Tongue (tissue), 2 donors: ENCODE measurements around the gene TNK2. TPM values are rescaled to one million over a fixed set of nuclear protein-coding genes. Genes with fewer than 3 reads are reported as not detected.
"Not testable (repeated sequence)": the region's sequence is repeated elsewhere in the genome, so short reads cannot be mapped to it uniquely, and the experiment has no call there.

ENCODE experiments used
- DNase-seq: peaks from one replicate; pipeline ENCODE4 v3.0.0-alpha.2; 2015
- total RNA-seq: library from RNA; depleted of rRNA; stranded (reverse); fragments of >200 nt; gene quantifications from one replicate; pipeline ENCODE4 v1.2.3, GENCODE V29; 2014

Gene TNK2
- 31.4 TPM for total RNA-seq

DNA sequence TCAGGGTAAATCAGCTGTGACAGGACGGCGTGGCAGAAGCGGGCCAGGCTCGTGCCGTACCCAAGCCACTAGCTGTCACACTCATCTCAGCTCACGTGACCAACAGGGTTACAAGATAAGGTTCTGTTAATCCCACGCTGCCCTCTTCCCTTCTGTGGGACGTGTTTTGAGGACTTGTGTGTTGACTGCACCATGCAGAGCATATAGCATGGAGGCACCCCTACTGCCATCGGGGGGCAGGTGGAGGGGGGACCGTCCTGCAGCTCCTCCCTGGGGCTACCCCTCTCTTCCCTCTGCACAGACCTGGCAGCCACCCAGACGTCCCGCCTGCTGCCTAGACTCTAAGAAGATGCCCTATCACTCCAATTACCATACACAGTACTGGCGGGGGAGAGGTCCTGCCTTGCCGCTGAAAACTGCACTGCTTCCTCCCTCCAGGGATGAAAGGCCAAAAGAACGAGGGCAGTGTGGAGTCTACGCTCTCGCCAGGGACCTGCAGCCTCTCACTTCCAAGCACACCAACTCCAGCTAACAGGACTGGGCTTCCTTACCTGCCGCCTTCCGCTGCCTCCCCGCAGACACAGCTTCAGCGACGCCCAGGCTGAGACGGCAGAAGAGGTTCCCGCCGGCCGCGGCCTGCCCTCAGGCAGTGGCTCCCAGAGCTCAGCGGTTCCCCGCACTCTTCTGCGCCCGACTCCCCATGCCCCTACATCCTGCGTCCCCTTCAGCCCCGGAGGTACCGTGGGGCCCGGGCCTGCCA, at the start of gene TNK2:
Gene TNK2 (minus strand): TSS at position 618 of the 760 bp plus-strand sequence. CDS start 19,963 bp downstream, outside the sequence.
- no peak for DNase-seq

DNA sequence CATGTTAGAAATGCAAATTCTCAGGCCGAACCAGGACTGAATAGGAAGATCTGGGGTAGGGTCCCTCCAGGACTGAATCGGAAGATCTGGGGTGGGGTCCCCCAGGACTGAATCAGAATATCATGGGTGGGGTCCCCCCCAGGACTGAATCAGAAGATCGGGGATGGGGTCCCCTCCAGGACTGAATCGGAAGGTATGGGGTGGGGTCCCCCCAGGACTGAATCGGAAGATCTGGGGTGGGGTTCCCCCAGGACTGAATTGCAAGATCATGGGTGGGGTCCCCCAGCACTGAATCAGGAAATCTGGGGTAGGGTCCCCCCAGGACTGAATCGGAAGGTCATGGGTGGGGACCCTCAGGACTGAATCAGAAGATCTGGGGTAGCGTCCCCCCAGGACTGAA, 48.2 kb upstream of the TNK2 start:
- DNase-seq = no peak

DNA sequence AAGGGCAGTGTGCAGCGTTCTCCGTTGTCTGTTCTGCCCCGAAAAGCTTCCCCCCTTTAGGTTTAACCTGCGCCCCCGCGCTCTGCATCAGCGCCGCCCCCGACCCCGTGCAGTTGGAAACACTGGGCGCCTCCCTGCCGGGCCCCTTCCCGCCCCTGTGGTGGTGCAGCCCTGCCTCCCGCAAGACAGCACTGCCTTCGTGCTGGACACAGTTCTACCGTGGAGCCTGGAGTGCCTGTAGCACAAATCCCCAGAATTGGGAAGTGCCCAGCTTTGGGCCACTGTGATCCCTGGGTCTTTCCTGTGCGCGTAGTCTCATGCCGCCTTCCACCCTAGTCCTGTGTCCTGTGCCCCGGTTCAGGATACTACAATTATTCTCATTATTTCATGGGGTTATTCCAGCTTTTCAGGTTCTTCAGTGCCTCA, 47.1 kb upstream of the TNK2 start:
- not testable (repeated sequence) for DNase-seq

DNA sequence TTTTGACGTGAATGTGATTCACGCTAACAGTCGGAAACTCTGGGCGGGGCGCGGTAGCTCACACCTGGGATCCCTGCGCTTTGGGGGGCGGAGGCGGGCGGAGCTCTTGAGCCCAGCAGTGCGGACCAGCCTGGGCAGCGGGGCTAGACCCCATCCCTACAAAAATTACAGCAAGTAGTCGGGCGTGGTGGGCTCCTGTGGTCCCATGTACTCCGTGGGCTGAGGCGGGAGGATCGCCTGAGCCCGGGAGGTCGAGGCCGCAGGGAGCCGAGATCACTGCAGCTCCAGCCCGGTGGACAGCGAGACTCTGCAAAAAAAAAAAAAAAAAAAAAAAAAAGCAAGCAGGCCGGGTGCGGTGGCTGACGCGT, 46.4 kb upstream of the TNK2 start:
- not testable (repeated sequence) for DNase-seq

DNA sequence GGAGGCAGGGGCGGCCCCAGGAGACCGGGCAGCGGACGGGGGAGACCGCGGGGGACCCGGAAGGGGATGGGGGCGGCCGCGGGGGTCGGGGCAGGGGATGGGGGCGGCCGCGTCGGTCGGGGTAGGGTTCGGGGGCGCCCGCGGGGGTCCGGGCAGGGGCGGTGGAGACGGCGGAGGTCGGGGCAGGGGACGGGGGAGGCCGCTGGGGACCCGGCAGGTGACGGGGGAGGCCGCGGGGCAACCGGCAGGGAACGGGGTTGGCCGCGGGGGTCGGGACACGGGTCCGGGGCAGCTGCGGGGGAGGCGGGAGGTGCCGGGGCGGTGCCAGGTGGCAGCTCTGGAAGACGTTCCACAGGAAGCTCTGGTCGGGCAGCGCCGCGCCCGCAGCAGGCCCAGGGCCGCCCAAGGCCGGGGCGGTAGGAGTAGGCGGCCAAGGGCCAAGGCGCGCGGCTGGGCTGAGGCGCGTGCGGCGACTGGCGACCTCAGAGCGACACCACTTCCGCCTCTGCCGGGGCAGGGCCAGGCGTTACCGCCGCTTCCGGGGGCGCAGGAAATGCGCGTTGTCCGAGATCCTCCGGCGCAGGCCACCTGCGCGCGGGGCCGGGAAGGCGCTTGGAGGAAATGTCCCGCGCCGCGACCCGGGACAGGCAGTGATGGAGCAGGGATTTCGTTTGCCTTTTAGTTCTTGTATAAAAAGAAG, 45.9 kb upstream of the TNK2 start:
- DNase-seq = peak; percentile 15

DNA sequence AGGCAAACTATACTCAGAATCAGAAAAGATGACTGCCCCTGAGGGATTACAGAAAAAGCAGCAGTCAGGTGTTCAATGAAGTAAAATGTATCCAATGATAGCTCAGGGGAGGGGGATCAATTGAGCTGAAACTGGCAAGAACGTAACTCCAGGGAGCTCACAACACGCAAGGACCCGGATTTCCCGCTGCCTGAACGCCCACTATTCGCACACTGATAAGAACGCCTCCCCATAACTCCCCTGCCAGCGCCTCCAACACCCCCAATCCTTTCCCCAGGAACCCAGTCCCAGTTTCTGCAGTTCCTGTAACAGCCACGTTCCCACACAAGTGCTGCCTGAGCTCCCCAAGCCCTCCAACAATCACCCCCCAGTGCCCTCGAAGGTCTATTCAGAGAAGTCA, 44.2 kb upstream of the TNK2 start:
- not testable (repeated sequence) for DNase-seq

DNA sequence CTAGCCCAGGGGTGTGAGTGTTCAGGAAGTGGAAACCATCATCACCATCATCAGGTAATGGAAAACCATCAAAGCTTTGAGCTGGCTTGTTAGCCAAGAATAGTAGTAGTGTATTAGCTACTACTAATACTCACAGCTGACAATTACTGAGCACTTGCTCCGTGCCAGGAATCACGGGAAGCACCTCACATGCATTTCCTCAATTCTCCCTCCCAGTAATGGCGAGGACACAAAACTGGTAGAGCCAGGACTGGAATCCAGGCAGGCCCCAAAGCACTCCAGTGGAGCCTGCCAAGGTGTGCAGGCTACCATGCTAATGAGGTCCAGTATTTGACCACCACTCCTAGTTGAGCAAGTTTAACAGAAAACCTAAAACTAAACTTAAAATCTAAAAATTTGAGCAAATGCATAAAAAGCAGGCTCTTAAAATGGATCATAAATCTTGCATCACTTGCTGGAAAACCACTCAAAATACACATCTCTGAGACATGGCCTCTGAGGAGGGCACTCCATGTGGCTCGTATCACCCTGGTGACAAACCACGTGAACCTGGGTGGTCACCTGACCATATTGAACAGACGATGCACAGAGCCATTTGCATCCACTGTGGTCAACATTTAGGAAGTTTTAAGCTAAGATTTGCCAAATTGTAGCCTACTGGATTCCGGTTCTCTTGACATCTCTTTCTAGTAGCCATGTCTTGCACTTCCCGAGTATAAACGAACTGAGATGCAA, 43.3 kb upstream of the TNK2 start:
- DNase-seq = not testable (repeated sequence)

DNA sequence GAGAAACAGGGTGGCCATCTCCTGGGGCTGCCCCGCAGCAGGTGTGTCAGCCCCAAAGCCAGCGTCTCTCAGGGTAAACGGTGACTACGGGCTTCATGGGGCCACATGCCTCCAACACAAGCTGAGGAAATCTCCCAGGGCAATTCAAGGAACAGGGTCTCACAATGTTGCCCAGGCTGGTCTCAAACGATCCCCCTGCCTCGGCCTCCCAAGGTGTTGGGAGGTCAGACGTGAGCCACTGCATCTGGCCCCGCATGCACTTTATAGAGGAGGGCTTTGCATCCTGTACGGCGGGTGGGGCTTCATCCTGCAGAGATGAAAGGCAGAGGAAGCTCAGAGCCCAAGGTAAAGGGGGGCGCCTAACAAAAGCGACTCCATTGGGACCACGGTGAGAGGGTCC, 42.4 kb upstream of the TNK2 start:
- DNase-seq = not testable (repeated sequence)

DNA sequence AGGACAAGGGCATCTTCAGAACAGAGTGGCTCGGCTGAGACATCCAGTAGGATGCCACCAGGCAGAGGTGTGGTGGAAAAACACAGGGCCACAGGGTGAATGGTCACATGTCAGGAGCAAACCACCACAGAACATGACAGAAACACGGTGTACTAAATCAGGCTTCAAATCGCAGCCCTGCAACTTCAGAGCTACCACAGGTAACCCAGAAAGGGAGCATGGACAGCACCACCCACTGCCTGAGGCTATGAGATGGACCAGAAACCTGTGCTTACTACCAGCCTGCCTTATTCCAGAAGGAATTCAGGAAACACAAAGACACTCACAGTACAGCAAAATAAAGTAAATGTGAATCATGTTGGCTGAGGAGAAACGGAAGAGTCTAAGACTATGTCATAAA, 41.8 kb upstream of the TNK2 start:
- not testable (repeated sequence) for DNase-seq

DNA sequence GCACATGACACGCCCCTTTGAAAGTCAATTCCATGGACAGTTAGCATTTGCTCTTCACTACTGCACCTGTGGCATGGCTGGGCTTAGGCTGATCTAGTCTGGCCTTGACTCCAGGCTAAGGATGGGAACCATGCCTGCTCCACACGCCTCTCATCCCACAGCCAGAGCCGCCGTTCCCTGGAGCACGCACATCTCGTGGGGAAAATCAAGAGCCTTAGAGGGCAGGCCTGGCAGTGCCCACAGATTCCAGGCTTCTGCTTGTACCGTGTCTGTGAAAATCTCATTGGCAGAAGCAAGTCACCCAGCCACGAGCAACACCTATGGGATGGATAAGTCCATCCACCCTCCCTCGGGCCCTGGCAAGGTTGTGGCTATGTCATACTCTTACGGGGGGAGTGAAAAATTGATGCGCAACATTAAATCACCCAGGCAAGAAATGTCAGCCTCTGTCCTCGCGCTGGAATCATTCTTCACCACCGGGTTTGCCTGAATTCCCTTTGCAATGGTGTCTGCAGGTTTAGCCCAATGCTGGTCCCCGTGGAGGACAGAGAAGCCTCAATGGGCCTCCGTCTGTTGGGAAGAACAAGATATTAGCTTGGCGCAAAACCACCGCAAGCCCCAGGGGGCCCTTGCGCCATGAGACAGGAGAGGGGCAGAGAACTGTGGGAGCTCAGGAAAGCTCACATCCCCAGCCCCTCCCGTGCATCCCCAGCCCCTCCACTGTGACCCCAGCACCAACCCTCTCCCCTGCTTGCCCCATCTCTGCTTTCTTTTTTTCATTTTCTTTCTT, 38.8 kb upstream of the TNK2 start:
- not testable (repeated sequence) for DNase-seq

DNA sequence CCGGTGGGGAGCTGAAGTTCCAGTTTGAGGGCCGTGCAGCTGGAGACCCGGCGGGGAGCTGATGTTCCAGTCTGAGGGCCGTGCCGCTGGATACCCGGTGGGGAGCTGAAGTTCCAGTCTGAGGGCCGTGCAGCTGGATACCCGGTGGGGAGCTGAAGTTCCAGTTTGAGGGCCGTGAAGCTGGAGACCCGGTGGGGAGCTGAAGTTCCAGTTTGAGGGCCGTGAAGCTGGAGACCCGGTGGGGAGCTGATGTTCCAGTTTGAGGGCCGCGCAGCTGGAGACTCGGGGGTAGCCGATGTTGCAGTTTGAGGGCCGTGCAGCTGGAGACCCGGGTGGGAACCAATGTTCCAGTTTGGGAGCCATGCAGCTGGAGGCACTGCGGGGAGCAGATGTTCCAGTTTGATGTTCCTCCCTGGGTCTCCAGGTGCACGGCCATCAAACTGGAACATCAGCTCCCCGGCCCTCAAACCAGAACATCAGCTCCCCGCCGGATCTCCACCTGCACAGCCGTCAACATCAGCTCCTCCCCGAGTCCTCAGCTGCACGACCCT, 33.0 kb upstream of the TNK2 start:
- DNase-seq = not testable (repeated sequence)

DNA sequence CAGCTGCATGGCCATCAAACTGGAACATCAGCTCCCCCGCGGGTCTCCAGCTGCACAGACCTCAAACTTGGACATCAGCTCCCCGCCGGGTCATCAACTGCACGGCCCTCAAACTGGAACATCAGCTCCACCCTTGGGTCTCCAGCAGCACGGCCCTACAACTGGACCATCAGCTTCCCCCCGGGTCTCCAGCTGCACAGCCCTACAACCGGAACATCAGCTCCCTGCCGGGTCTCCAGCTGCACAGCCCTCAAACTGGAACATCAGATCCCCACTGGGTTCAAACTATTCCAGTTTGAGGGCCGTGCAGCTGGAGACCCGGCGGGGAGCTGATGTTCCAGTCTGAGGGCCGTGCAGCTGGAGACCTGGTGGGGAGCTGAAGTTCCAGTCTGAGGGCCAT, 32.5 kb upstream of the TNK2 start:
- DNase-seq = not testable (repeated sequence)

DNA sequence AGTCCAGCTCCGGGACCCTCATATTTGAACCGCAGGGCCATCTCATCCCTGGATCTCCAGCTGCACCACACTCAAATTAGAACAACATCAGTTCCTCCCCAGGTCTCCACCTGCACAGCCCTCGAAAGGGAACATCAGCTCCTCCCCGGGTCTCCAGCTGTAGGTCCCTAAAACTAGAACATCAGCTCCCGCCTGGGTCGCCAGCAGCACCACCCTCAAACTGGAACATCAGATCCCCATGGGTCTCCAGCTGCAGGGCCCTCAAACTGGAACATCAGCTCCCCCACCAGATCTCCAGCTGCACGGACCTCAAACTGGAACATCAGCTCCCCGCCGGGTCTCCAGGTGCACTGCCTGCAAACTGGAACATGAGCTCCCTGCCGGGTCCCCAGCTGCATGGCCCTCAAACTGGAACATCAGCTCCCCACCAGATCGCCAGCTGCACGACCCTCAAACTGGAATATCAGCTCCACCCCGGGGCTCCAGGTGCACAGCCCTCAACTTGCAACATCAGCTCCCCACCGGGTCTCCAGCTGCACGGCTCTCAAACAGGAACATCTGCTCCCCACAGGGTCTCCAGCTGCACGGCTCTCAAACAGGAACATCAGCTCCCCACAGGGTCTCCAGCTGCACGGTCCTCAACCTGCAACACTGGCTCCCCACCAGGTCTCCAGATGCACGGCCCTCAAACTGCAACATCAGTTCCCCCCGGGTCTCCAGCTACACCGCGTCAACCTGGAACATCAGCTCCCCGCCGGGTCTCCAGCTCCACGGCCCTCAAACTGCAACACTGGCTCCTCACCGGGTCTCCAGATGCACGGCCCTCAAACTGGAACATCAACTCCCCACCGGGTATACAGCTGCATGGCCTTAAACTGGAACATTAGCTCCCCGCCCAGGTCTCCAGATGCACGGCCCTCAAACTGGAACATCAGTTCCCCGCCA, 31.4 kb upstream of the TNK2 start:
- DNase-seq = not testable (repeated sequence)

DNA sequence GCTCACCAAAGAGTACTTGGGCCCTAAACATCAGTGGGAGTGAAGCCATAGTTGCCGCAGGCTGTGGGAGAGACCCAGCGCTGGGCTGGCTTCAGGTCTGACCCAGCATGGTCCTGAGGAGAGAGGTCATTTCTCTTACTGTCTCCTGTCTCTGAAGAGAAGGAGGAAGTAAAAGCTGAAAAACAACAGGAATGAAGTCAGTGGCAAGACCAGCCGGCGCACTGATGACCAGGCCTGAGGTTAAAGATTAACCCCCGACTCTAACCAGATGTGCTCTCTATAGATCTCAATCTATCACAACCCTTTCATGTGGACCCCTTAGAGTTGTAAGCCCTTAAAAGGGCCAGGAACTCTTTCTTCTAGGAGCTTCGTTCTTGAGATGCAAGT, 24.7 kb upstream of the TNK2 start:
- DNase-seq = not testable (repeated sequence)

DNA sequence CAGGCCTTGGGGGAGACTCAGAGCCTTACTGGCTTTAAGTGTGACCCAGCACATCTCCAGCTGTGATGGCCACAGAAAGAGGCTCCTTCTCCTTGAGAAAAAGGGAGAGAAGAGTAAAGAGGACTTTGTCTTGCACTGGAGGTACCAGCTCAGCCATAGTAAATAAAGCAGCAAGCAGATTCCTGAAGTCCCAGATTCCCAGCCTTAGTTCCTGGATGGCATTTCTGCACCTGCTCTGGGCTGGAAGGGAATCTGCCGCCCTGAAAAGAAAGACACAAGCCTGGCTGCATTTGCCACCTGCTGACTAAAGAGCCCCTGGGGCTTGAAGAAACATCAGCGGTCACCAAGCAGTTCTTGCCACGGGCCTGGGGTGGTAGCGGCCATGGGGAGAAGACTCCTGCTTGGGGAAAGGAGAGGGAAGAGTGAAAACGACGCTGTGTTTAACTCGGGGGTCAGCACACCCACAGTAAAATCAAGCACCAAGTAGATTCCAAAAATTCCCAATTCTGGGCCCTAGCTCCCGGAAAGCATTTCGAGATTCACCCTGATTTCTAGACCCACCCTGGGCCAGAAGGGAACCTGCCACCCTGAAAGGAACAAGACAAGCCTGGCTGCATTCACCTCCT, 24.2 kb upstream of the TNK2 start:
- DNase-seq = no peak

DNA sequence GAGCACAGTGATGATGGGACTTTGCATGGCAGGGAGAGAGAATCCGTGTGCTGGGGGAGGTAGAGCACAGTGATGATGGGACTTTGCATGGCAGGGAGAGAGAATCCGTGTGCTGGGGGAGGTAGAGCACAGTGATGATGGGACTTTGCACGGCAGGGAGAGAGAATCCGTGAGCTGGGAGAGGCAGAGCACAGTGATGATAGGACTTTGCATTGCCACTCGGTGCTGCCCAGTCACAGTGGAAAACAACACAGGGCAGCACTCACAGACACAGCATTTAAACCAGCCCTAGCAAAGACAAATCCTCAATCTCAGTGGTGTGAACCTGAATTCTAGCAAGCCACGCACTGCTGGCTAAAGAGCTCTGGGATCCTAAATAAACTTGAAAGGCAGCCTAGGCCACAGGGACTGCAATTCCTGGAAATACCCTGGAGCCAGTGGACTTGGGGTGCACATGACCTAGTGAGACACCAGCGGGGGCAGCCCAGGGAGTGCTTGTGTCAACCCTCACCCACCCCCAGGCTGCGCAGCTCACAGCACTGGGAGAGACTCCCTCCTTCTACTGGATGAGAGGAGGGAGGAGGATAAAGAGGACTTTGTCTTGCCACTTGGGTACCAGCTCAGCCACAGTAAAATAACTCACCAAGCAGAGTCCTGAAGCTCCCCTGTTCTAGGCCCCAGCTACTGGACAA, 23.4 kb upstream of the TNK2 start:
- DNase-seq = no peak

DNA sequence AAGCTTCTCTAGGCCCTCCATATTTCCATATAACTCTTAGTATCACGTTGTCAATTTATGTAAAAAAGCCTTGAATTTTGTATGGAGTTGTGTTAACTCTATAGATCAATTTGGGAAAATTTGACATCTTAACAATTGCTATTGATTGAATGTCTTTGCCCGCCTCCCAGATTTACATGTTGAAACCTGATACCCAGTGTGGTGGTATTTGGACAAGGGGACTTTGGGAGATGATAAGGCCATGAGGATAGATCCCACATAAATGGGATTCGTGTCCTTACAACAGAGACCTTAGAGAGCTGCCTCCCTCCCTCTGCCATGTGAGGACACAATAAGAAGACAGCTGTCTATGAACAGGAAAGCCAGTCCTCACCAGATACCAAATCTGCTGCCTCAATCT, 21.1 kb upstream of the TNK2 start:
- DNase-seq = no peak

DNA sequence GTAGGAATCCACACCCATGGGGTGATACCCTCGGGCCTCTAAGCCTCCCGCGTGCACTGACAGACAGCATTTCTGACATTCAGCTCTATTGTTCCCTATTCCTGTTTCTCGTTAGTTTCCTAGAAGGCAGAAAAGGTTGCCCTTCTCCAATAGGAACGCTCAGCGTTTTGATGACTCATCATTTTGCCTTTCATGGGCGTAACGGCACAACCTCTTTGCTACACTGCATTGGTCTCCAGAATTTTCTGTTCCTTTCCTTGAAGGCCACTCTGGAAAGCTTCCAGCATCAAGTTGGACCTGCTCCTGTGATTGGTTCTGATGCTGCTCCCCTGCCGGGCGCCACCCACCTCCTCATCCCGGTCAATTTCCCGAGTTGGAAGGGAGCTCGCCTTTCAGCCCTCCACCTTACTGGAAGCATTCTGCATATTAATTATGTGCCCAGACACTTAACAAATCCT, 13.0 kb upstream of the TNK2 start:
- DNase-seq = no peak

DNA sequence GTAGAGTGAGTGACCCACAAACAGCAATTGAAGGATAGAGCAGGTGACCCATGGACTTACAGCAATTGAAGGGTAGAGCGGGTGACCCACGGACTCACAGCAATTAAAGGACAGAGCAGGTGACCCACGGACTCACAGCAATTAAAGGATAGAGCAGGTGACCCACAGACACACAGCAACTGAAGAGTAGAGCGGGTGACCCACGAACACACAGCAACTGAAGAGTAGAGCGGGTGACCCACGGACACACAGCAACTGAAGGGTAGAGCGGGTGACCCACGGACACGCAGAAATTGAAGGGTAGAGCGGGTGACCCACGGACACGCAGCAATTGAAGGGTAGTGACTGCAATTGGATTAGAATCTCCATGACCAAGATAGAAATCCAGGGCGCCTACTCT, 9.8 kb upstream of the TNK2 start:
- DNase-seq = no peak

DNA sequence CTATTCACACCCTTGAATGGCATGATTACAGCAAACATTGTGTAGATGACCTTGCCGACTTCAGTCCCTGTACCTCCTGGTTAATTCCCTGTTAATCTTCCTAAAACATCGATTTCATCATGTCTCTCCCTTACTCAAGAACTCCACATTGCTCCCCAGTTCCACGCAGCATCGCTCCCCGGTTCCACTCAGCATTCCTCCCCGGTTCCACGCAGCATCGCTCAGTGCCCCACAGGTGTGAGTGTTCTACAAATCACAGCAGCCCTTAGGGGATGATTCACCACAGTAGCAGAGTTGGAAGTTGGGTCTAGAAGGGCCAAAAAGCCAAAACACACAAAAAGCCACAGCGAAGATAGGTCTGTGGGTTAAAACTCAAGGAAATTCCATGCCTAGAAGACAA, 8.6 kb upstream of the TNK2 start:
- no peak for DNase-seq
